Heart right ventricle (tissue), 16 donors: ENCODE measurements around the gene AEN. TPM values are rescaled to one million over a fixed set of nuclear protein-coding genes. Genes with fewer than 3 reads are reported as not detected.
"Not testable (repeated sequence)": the region's sequence is repeated elsewhere in the genome, so short reads cannot be mapped to it uniquely, and the experiment has no call there.

Experiments
- ATAC-seq, 8 donors: fragments of 200-7000 bp; cut with Tn5 transposase; one replicate each; pipeline ENCODE4 v1.9.1; 2020; ENCODE audit warnings: mild to moderate bottlenecking in 8 of 8, moderate library complexity in 8 of 8, moderate number of reproducible peaks in 1 of 8
- DNase-seq, 2 donors: peaks; one replicate each; pipeline ENCODE4 v3.0.0-alpha.2; 2020
- H3K27ac ChIP-seq, 10 donors: fragments of 200-600 bp; sonication (generic) in 2 of 10; one replicate each; pipeline versions ENCODE4 v1.5.0 to v1.8.0; 2020 to 2022; ENCODE audit warnings: mild to moderate bottlenecking in 3 of 10
- H3K27me3 ChIP-seq, 7 donors: fragments of 200-600 bp; one replicate each; pipeline ENCODE4 v1.8.0; 2021 to 2022; ENCODE audit warnings: mild to moderate bottlenecking in 2 of 7
- H3K36me3 ChIP-seq, 9 donors: fragments of 200-600 bp; sonication (generic) in 1 of 9; one replicate each; pipeline versions ENCODE4 v1.5.0 to v1.8.0; 2020 to 2022; ENCODE audit warnings: mild to moderate bottlenecking in 2 of 9
- H3K4me1 ChIP-seq, 9 donors: fragments of 200-600 bp; sonication (generic) in 1 of 9; one replicate each; pipeline versions ENCODE4 v1.5.0 to v1.8.0; 2020 to 2022; ENCODE audit warnings: mild to moderate bottlenecking in 4 of 9
- H3K4me3 ChIP-seq, 10 donors: fragments of 200-600 bp; sonication (generic) in 2 of 10; one replicate each; pipeline versions ENCODE4 v1.5.0 to v1.8.0; 2020 to 2022; ENCODE audit warnings: mild to moderate bottlenecking in 7 of 10, moderate library complexity in 2 of 10
- H3K9me3 ChIP-seq, 11 donors: fragments of 200-600 bp in 10 of 11; sonication (generic) in 2 of 11; one replicate each; pipeline versions ENCODE4 v1.5.0 to v1.8.0; 2013 to 2022; ENCODE audit warnings: mild to moderate bottlenecking in 2 of 11, control low read depth in 1 of 11, moderate library complexity in 1 of 11
- CTCF ChIP-seq, 9 donors: fragments of 200-600 bp; sonication (generic) in 2 of 9; IDR thresholded peaks; one replicate each; pipeline versions ENCODE4 v1.5.0 to v1.8.0; 2021 to 2022; ENCODE audit warnings: antibody characterized with exemption in 9 of 9, mild to moderate bottlenecking in 5 of 9, moderate library complexity in 1 of 9
- WGBS, 2 donors: extraction: QIAGEN DNeasy Blood & Tissue Kit; methylation state at CpG; one replicate each; pipeline ENCODE4 v1.1.7; 2013; ENCODE audit warnings: inconsistent platforms in 1 of 2; 5-methylcytosine and 5-hydroxymethylcytosine counted together
- intact Hi-C, 10 donors: fragments of 100-400 bp; cut with DNase I; formaldehyde crosslinking; loops; one replicate each; pipeline versions ENCODE4 v1.11.1 to v1.14.2; 2022
- polyA plus RNA-seq, 2 donors: library from polyadenylated mRNA; stranded (reverse); fragments of 200-250 nt; gene quantifications; one replicate each; pipeline ENCODE4 v1.2.3, GENCODE V29; 2013
- total RNA-seq, 10 donors: library from RNA; stranded (reverse); fragmentation: NEBNext Ultra II Directional in 3 of 10; extraction: Animal tissue kit (Norgen Biotek cat#: 25700) in 3 of 10; gene quantifications; one replicate each; pipeline versions ENCODE4 v1.2.1 to v1.2.4, GENCODE V29; 2021 to 2023
- donor health status: Arrhythmogenic right ventricular cardiomyopathy.
- donor health status: ischemic (EF 13 %, LVEDD 7.1; RV severe dilation, severe dysfunction).
- donor health status: healthy with polysubstance abuse.
- donor health status: DM: no; HTN: yes; CAD: no.
- donor health status: DM: no; HTN: no; CAD: no.
- donor health status: ischemic (EF 25% LVEDD 6.9; RV normal size, moderate dysfunction).
- donor health status: ischemic (EF 25% LVEDD 5.7; RV mildly dilated, moderate dysfunction).
- donor health status: healthy.
- donor health status: DM: yes; HTN: yes; CAD: no.
- donor health status: Ischemic cardiomyopathy.
- donor health status: ischemic (EF 35%, LVEDD 5.7; RV mildly dilated, moderate dysfunction).
- donor health status: nonischemic (EF 11% LVEDD 7.7; RV severe dilation, severe dysfunction).
- donor health status: DM: yes; HTN: yes; CAD: no.
- donor health status: PGD.
- donor health status: ischemic (EF 29% LVEDD 5.4; RV normal size, mild dysfunction).
- donor health status: nonischemic (EF 23%, LVEDD 6.1; RV moderate dilation, normal function).

Gene AEN
- total and polyA plus RNA-seq, 12 donors: 3.4 to 13.2 (median 5.6) TPM

- no peak for ATAC-seq
- WGBS, 2 donors: 79 to 89% methylated on average over 7 of the region's 7 CpGs
- Histone ChIP-seq H3K27ac (peak overlapping the region in 3 of 10 donors; percentile 19 to 75 (median 43)), H3K4me1 (peaks cover 0 to 69% (median 5%) of the 10 kb centered on the region in 9 donors), H3K36me3 (peaks cover 0 to 87% (median 18%) of the 10 kb centered on the region in 9 donors), H3K4me3 (no peak overlapping the region), H3K27me3 (no peaks in the 10 kb centered on the region), H3K9me3 (no peaks in the 10 kb centered on the region)
- intact Hi-C loops: no loop called here
- no peak for DNase-seq
- no peak for TF ChIP-seq CTCF (IDR thresholded peaks at IDR 0.05)
Observed at GRCh38 chr15:88630798-88631463, 9.8 kb downstream of the AEN start.

- TF ChIP-seq CTCF (IDR thresholded peaks at IDR 0.05): no peak
- Histone ChIP-seq H3K27me3 (no peaks in the 10 kb centered on the region), H3K4me1 (peaks cover 0 to 69% (median 5%) of the 10 kb centered on the region in 9 donors), H3K36me3 (peaks cover 0 to 83% (median 15%) of the 10 kb centered on the region in 9 donors), H3K9me3 (no peaks in the 10 kb centered on the region), H3K4me3 (no peak overlapping the region), H3K27ac (peak overlapping the region in 1 of 10 donors; percentile 75)
- DNase-seq (no peak), ATAC-seq (peak in 2 of 8 donors; percentile 10 to 14)
- intact Hi-C loops: no loop called here
- 92 to 94% methylated on average over 12 of the region's 12 CpGs for WGBS, 2 donors
Observed at GRCh38 chr15:88631464-88632028, 10.4 kb downstream of the AEN start.

- ATAC-seq, H3K9me3 ChIP-seq, DNase-seq, H3K27me3 ChIP-seq, H3K4me3 ChIP-seq, intact Hi-C loops: not testable (repeated sequence)
- Histone ChIP-seq H3K4me1 (peaks cover 0 to 68% (median 1%) of the 10 kb centered on the region in 9 donors), H3K27ac (peak overlapping the region in 1 of 10 donors; percentile 16), H3K36me3 (peaks cover 0 to 70% (median 10%) of the 10 kb centered on the region in 9 donors)
- 88 to 89% methylated on average over 7 of the region's 7 CpGs for WGBS, 2 donors
Observed at GRCh38 chr15:88632797-88633196, 11.7 kb downstream of the AEN start.

GRCh38 chr15:88634449-88634848 is 13.3 kb downstream of the AEN start:
- intact Hi-C loops: no loop called here

More at GRCh38 chr15:88634449-88634848, 13.3 kb downstream of the AEN start:
- no peak for DNase-seq
- Histone ChIP-seq H3K9me3 (no peaks in the 10 kb centered on the region), H3K4me1 (peaks cover 10 to 71% (median 15%) of the 10 kb centered on the region in 9 donors), H3K27ac (peak overlapping the region in 1 of 10 donors; percentile 96), H3K27me3 (no peaks in the 10 kb centered on the region), H3K4me3 (no peak overlapping the region), H3K36me3 (peaks cover 0 to 54% (median 3%) of the 10 kb centered on the region in 9 donors)
- 94 to 96% methylated on average over 2 of the region's 2 CpGs for WGBS, 2 donors
- no peak for ATAC-seq
- no peak for TF ChIP-seq CTCF (IDR thresholded peaks at IDR 0.05)
